Measurements from ENCODE around the gene COL18A1.

The COL18A1 gene

DNA sequence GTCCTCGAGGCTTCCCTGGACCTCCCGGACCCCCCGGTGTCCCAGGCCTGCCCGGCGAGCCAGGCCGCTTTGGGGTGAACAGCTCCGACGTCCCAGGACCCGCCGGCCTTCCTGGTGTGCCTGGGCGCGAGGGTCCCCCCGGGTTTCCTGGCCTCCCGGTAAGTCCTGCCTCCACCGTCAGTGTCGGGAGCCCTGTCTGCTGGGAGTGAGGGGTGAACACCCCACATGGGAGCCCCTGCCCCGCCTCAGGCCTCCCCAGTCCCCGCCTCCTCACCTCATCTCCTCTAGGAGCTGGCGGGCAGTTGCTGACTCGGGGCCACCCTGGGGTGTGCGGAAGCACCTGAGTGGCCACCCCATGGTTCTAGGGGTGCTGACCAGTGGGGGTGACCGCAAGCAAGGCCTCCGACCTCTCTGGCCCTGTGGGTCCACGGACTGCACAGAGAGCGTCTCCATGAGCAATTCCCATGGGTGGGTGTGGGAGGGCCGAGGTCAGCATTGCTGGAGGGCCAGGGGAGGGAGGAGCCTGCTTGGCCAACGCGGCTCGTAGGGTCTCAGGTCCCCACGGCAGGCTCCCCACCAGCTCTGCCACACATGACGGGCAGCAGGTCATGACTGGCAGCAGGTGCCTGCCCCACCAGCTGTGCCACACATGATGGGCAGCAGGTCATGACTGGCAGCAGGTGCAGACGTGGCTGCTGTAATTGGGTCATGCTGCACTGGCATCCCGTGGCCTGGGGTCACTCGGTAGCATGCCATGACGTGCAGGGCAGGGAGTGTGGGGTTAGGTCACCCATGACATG is 75.9 kb downstream of the COL18A1 start:
- no peak for DNase-seq (ENCODE audit: low read depth)

DNA sequence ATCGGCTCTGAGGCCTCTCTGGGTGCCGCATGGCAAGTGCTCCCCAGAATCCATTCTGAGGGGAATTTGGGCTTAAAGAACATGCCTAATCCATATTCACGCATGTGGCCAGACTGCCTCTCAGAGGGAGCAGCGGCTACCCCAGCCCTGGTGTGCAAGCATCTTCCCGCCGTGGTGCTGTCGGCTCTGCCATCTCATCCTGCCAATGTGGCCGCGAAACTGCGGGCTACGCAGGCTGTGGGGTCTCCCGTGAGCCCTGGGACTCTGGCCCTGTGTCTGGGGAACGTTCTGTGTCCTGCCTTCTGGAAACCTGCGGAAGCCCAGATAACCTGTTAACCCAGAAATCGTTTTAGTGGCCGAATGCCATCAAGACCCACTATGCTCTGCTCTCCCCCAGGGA is 76.6 kb downstream of the COL18A1 start:
- DNase-seq (ENCODE audit: low read depth) = no peak

DNA sequence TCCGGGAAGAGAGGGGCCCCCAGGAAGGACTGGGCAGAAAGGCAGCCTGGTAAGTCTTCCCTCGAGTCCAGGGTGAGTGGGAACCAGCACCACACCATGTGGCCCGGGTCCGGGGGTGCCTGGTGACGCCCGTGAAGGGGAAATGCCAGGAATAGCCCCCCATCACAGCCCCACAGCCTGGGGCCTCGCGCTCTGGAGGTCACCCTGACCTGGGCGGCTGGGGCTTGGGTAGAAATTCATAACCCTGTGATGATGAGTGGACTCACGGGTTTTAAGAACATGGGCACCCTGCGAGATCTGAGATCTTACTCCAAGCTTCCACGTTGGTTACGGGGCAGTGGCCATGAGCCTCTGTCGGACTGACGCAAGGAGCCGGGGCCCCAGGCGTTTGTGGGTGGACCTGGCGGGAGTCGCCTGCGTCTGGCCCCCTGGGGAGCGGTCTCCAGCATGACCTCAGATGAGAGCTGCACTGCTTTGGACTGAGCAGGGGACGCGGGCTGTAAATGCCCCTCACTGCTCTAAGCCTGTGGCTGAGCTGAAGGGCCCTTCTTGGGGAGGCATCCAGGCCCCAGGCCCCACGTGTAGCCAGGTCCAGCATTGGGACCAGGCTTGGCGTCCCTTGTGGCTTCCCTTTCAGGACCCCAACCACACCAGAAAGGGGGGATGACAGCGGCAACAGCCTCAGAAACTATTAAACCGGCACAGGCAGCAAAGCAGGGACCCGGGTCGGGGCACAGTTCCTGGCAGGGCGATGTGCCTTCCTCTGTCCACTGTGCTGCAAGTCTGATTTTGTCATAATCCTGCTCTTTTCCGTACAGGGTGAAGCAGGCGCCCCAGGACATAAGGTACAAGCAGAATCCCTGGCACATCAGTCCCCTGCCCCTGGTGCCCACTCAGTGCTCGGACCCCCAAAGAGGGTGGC is 77.3 kb downstream of the COL18A1 start:
- no peak for DNase-seq (ENCODE audit: low read depth)

DNA sequence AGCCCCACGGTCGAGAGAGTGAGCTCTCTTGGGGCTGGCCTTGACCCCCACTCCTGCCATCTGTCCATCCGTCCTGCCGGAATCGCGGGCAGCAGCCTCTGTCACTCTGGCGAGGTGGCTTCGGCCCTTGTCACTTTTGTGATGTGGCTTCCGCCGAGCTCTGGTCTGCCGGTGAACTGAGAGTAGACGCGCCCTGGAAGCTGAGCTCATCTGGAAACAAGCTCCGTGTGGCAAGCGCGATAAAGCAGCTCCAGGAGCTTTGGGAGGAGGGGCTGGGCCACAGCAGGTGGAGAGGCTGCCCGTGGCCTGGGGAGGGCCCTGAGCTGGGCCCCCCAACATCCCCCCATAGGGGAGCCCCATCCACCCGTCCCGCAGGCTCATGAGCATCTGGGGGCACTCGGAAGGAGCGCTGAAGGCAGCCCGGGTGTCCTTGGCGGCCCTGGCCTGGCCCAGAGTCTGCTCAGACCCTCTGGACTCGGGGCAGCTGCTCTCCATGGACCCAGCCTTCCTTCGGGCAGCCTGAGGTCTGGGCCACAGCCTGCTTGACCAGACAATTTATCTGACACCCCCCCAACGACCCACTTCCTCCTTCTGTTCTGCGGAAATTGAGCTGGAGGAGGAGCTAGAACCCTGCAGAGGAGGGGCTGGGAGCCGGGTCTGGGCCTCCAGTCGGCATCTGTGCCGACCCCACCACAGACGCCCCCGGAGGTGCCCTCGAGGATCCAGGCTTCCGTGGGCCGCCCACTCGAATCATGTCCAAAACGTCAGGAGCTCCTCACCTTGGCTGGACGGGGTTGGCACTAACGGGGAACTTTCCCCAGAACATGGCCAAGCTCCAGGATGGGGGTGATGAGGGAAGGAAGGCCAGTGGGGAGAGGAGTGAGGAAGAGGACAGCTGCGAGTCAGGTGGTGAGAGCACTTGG is 78.2 kb downstream of the COL18A1 start:
- no peak for DNase-seq (ENCODE audit: low read depth)

DNA sequence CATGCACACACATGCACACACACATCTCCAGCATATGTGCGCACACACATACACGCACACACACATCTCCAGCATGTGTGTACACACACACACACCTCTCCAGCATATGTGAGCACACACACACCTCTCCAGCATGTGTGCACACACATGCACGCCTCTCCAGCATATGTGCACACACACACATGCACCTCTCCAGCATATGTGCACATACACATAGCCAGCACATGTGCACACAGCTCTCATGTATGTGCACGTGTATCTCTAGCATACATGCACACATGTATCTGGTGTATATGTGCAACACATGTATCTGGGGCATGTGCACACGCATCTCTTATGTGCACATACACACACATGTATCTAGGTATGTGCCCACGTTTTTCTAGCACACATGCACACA is 79.4 kb downstream of the COL18A1 start:
- no peak for DNase-seq (ENCODE audit: low read depth)

DNA sequence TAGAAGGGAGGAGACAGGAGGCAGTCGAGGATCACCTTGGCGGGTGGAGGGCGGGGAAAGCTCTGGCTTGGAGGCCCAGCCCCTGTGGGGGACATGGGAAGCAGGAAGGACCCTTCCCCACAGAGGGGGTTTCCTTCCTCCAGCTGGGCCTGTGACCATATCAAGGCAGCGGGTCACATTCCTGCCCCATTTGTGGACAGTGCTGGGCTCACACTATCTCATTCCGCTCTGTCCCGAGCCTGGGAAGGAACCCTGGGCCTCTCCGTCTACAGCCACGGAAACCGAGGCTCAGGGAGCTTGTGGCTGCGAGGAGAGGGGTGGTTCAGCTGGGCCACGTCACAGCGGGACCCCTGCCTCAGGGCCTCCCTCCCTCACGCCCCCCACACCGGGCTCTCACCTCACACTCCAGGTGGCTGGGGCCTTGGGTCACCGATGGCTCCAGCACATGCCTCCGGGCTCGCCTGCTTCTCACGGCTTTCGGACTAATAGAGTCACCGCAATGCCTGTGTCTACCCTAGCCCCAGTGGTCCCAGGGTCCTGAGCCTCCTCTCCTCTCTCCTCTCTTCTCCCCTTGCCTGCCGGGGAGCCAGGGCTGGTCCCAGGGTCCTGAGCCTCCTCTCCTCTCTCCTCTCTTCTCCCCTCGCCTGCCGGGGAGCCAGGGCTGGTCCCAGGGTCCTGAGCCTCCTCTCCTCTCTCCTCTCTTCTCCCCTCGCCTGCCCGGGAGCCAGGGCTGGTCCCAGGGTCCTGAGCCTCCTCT is 80.9 kb downstream of the COL18A1 start:
- no peak for DNase-seq (ENCODE audit: low read depth)

DNA sequence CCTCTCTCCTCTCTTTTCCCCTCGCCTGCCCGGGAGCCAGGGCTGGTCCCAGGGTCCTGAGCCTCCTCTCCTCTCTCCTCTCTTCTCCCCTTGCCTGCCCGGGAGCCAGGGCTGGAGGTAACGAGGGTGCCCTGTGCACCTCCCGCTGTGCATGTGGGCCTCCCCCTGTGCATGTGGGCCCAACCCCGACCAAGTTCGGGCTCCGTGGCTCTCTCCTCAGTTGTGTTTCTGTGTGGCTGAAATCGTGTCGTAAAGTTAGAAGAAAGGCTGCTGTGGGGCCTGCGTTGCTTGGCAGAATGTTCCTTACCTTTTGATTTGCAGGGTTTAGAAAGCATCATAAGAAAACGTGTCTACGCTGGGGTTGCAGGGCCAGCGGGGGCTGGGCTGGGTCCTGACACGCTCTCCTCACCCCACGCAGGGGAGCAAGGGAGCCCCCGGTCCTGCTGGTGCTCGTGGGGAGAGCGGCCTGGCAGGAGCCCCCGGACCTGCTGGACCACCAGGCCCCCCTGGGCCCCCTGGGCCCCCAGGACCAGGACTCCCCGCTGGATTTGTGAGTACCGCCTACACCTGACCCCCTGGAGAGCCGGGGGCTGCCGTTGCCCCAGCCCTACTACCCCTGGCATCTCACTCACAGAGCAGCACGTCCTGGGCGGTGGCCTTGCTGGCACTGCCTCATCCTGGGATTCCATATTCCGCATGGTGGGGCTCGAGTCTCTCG is 81.6 kb downstream of the COL18A1 start:
- DNase-seq (ENCODE audit: low read depth) = no peak

DNA sequence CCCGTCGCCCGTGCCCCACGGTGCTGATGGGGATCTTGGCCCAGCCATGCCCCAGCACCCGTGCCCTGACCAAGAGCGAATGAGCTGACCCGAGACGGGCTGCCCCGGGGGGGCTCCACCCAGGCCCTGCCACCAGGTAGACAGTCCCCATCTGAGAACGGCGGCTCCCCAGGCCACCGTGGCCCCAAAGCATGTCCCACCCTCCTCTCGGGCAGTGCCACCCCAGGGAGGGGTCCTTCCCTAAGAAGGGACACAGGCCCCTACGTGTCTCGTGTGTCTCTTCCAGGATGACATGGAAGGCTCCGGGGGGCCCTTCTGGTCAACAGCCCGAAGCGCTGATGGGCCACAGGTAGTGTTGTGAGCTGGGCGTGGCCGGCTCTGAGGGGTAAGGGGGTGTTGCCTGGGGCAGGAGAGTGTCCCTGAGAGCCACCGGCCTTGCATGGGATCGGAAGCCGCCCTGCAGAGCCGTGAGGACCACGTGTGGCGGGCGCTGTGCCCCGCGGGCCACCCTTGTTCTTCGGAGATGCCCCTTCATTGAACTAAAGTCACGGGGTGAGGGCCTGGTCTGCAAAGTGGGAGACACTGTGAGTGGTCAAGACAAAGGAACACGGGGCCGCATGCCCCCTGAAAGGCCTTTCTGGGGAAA is 82.3 kb downstream of the COL18A1 start:
- no peak for DNase-seq (ENCODE audit: low read depth)

DNA sequence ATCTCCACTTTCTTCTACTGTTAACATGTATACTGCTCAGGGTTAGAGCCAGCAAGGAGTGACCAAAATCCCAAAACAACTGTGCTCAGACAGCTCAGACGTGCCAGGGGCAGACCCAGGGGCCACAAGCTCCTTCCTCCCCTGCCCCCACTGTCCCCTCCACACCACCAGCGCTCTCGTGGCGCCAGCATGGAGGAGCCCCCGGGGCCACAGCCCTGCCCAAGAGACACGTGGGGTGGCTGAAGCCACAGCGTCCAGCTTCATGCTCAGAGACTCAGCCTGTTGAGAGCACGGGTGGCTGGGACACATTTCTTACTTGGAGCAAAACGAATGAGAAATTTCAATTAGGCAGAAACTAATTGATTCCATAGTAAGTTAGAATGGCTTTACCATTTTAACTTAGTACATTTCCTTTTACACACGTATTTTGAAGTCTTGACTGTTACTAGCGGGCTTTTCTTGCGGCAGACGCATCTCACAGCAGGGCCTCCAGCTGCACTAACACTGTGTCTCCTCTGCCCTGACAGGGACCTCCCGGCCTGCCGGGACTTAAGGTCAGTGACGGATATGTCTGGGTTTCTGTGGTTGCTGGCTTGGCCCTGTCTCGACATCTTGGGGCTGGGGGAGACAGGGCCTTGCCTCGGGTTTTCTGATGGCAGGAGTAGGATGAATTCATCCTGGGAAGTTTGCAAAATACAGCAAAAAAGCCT is 83.1 kb downstream of the COL18A1 start:
- DNase-seq (ENCODE audit: low read depth) = no peak

DNA sequence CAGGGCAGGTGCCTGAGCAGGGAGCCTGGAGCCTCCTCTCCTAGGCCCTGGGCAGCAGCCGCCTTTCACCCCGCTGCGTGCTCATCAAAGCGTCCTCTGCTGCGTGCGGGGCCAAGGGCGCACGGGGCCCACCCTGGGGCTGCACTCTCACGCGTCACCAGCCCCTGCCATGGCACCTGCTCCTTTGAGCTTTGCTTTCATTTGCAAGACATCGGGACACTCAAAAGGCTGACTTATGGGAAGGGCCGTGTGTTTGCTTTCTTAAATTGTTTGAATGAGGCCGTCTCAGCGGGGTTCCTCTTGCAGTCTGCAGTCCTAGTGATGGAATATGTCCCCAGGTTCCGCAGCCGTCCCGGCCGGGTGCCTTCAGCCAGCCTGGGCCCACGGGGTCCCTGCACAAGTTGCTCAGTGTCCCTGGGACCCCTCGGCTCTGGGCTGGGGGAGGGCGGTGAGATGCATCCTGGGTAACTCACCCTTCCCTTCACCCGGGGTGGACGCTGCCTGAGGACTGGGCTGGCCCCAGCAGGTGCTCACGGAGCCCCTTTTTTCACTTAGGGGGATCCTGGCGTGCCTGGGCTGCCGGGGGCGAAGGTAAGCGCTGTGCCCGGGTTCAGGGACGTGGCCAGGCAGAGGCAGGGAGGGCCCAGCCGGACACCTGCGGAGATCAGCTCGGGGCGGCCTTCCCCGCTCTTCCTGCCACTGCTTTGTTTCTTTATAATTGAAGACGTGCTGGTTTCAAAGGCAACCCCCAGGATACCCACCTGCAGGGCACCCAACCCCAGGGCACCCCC is 84.2 kb downstream of the COL18A1 start:
- no peak for DNase-seq (ENCODE audit: low read depth)

DNA sequence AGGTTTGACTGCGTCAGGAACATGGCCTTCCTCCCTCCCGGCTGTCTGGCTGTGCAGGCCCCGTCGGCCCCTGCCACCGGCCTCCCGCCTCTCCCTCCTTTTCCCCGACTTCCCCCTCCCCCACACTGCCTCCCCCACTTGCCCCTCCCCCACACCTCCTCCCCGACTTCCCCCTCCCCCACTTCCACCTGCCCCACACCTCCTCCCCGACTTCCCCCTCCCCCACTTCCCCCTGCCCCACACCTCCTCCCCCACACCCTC is 84.7 kb downstream of the COL18A1 start:
- DNase-seq (ENCODE audit: low read depth) = no peak

DNA sequence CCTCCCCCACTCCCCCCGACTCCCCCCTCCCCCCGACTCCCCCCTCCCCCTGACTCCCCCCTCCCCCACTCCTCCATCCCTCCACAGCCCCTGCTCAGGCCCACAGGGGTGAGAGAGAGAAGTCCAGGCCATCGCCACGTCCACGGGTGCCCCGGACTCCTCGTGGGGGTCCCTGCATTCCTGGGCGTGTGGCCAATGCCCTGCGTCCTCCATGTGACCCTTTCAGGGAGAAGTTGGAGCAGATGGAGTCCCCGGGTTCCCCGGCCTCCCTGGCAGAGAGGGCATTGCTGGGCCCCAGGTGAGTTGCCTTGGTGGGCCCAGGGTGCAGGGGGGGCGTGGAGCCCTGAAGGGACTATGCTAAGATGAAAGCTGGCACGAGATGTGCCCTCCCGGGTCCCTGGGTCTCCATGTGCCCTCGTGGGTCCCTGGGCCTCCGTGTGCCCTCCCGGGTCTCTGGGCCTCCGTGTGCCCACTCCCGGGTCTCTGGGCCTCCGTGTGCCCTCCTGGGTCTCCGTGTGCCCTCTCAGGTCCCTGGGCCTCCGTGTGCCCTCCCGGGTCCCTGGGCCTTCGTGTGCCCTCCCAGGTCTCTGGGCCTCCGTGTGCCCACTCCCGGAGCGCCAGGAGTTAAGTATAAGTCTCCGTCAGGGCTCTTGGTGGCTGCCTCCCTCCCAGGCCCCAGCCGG is 85.2 kb downstream of the COL18A1 start:
- DNase-seq (ENCODE audit: low read depth) = no peak

DNA sequence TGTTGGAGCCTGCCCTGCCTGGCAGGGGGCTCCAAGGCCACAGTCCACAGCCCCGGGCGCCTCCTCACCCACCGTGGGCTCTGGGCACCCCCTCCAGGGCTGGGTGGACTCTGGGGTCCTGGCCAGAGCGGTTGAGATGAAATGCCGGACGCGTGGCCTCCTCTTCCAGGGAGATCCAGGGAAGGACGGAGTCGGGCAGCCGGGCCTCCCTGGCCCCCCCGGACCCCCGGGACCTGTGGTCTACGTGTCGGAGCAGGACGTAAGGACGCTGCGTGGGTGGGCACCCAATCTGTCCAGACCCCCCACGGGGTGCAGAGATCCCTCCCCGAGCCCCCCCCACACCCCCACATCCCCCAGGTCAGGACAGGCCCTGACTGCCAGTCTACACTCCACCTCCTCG is 86.1 kb downstream of the COL18A1 start:
- no peak for DNase-seq (ENCODE audit: low read depth)

DNA sequence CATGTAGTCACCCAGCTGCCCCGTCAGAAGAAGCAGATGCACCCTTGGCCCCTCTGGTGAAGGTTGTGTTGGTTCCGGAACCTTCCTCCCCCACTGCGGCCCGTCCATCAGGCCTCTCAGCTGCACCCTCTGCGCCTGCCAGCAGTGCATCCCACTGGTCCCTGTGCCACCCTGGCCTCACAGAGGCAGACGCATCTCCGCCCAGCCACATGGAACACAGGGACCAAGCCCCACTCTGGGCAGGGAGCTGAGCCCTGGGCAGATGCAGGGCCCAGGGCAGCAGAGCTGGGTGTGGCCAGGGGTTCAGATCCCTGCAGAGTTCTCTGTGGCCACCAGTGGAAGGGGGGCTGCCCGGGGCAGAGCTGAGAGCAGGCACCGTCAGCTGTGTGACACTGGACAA is 86.7 kb downstream of the COL18A1 start:
- no peak for DNase-seq (ENCODE audit: low read depth)

DNA sequence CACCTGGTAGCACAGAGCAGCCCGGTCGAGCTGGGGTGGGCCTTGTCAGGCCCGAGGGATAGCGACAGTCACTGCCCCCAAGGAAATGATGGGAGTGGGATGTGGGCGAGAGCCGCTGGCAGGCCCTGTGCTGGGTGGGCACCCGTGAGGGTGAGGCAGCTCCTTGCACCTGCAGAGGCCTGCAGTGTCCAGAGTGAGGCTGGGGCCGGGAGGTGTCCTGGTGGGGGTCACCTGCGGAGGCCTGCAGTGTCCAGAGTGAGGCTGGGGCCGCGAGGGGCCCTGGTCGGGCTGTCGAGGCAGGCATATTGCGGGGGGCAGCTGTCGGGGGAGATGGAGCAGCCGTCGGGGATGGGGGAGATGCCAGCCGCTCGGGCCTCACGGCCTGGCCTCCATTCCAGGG is 87.8 kb downstream of the COL18A1 start:
- no peak for DNase-seq (ENCODE audit: low read depth)

DNA sequence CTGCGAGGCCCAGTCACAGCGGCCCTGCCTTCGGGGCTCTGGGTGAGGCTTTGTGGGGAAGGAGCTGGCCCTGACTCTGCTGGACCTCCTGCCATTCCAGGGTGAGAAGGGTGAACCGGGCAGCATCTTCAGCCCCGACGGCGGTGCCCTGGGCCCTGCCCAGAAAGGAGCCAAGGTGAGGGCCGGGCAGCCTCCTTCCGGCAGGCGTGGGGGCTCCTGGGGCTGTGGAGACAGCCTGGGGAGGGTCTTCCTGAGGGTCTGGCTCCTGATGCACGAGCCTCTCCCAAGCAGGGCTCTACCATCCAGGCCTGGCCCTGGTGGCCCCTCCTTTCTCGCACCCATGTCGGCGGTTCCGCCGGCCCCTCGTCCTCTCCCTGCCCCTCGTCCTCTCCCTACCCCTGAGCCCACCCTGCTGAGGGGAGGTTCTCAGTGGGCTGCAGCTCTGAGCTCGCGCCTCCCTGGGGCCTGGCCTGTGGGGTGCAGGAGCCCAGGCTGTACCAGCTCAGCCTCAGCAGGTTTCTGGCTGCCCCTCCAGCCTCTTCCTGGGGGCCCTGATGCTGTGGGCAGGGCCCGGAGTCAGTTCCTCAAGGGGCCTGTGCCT is 88.5 kb downstream of the COL18A1 start:
- DNase-seq (ENCODE audit: low read depth) = no peak

DNA sequence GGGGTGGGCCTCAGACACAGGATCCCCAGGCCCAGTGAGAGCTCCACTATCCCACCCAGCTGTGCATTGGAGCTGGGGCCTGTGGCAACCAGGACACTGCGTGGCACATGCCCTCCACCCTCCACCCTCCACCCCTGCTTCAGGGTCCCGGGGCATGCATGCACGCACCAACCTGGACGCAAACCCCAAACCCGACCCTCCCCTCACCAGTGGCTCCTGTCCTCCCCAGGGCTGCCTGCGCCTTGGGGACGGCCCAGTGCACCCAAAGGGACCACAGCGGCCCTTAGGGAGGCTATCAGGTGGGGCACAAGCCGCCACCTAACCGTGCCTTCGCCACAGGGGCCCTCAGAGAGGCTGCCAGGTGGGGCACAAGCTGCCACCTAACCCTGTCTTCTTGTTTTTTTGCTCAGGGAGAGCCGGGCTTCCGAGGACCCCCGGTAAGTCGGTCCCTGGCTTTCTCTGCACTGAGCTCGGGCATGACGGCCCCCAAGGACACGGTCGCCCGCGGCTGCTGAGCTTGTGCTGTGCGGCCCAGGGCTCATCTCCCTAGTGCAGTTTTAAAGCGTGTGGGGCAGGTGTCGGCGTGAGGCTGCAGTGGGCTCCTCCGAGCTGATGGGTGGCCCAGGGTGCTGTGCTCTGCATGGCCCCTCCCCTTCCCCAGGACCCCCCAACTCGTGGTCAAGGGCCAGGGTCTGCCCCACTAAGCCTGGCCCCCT is 89.3 kb downstream of the COL18A1 start:
- DNase-seq (ENCODE audit: low read depth) = no peak
